Esophagus muscularis mucosa (tissue), 3 donors: ENCODE measurements around the gene PHF21A.

Experiments used
- CTCF ChIP-seq, 3 experiments: fragments of 200-600 bp in 2 of 3; fragments of 450-650 bp in 1 of 3; sonication (generic) in 2 of 3; IDR thresholded peaks; one replicate each; pipeline ENCODE4 v1.5.1; 2017 to 2019; ENCODE audit warnings: antibody characterized with exemption in 3 of 3, mild to moderate bottlenecking in 2 of 3, moderate library complexity in 1 of 3
- POLR2A ChIP-seq: fragments of 450-650 bp; IDR thresholded peaks from one replicate; pipeline ENCODE4 v1.6.1; 2017; ENCODE audit warnings: antibody characterized with exemption, moderate library complexity, mild to moderate bottlenecking, low read depth

- TF ChIP-seq POLR2A (no peak), CTCF (IDR thresholded peaks at IDR 0.05) (no peak)
Measured at GRCh38 chr11:46038529-46038928, 82.7 kb downstream of the PHF21A start.
